Stimulated activated naive CD4-positive, alpha-beta T cell (primary cell): Measurements from ENCODE around the gene PNPLA1.

Experiments used
- DNase-seq, 6 experiments: peaks; one replicate each; lab custom pipeline; 2025; lab: John Stamatoyannopoulos, UW

The PNPLA1 gene

GRCh38 chr6:36246506-36247268, 23.2 kb upstream of the PNPLA1 start:
- no peak for DNase-seq

DNA sequence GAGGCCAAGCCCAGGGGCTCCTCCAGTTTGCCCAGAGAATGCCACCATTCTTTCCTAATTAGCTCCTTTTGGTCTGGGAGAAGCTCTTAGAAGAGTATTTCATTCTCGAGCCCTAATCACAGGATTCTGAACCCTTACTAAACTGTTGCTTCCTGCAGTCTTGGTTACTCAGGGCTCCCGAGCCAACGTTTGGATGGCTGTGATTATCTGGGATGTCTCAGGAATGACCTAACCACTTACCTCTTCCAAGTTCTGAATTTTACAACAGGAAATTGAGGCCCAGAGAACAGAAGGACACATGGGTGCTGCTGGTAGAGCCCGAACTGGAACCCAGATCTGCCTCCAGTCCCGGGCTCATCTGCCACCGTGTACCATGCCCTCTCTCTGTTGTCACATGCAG, 22.2 kb upstream of the PNPLA1 start:
- no peak for DNase-seq

GRCh38 chr6:36248980-36249379, 20.9 kb upstream of the PNPLA1 start:
- DNase-seq: no peak

DNA sequence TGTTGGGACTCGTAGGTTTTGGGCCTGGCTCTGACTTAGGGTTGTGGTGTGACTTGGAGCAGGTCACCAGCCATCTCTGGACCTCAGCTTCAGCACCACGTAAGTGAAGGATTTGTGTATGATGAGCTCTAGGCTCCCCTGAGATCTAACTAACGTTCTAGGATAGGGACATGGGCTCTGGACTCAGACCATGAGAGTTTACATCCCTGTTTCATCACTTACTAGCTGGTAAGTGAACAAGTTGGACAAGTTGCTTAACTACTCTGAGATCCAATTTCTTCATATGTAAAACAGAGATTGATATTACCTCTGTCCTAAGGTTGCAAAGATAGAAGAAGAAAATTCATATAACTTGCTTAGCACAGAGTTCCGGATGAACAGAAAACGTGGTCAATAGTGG, 20.3 kb upstream of the PNPLA1 start:
- no peak for DNase-seq

DNA sequence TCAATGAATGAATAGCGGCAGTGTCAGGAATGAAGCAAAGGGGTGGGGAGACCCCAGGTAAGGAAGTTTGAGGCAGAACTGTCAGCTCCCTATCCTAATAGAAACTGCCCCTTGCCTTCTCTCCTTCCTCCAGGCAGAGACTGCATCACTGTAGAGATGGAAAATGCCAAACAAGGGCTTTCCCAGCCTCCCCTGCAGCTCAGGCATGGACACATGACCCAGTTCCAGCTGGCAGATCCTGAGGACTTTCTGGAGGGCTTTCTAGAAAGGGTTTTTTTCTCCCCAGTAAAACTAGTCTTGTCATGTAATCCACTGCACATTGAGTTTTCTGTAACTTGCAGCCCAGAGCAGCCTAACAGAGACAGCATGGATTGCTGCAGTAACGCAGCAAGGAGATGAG, 17.9 kb upstream of the PNPLA1 start:
- no peak for DNase-seq

- no peak for DNase-seq
These were observed 6.4 kb upstream of the PNPLA1 start for GRCh38 chr6:36263390-36264000.

- DNase-seq: no peak
These were observed 4.1 kb upstream of the PNPLA1 start for GRCh38 chr6:36265744-36266143.

DNA sequence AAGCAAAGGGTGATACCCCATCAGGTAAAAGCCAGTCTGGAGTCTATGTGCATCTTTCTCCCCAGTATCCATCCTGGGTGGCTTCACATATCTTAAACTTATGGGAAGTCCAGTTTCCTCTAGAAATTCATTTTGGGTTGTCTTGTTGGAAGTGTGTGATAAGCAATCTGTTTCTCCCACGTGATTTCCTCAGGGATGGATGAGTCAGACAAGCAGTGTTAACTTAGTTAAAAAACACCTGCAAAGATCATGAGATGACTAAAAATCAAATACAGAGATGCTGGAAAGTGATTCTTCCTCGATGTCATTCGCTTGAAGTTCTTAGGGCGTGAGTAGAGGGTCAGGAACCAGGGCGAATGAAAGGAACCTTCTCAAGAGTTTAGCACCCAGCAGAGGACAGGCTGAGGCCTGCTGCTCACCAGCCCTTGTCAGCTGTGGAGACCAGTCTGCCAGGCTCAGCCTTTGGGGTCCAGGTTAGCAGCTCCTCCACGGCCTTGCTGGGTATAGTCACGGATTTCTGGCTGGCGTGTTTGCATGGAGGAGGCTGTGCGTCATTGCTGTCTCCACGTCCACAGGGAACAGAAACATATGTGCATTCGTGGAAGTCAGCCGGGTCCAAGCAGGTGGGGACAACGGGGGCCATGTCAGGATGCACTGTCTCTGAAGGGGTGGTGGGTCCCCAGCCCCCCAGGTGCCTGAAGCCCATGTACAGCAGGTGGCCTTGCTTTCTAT, 2.8 kb upstream of the PNPLA1 start:
- DNase-seq: no peak

DNA sequence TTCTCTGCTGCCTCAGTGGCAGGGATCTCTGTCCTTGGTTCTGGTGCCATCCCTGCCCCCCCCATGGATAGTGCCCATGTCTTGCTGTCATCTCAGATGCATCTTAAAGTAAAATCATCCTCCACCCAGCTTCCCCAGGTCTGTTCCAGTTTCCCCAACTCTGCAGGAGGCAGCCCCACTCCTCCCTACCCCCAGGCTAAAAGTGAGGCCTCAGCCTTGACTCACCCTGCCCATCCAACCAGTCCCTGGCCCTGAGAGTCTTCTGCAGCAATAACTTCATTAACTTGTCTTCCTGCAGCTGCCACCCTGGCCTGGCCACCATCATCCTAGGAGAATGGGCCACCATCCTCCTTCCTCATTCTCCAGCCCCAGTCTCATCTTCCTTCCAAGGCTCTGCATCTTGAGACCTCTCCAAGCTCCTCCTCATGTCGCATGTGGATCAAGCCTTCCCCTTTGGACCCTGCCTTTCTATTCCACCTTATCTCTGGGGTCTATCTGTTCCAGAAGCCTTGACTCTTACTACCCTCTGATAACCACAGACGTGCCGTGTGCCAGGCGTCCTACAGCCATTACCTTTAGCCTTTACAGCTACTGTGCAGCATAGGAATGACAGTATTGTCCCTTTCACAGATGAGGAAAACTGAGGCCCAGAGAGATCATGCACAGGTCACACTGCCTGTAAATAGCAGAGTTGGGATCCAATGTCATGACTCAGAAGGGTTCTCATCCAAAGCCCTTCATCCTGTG, 2.0 kb upstream of the PNPLA1 start:
- no peak for DNase-seq

- DNase-seq: no peak
These were observed 1.2 kb upstream of the PNPLA1 start for GRCh38 chr6:36268478-36269275.

- DNase-seq: no peak
These were observed 2.4 kb downstream of the PNPLA1 start for GRCh38 chr6:36272234-36272633.

- DNase-seq: no peak
These were observed 3.2 kb downstream of the PNPLA1 start for GRCh38 chr6:36273067-36273466.

DNA sequence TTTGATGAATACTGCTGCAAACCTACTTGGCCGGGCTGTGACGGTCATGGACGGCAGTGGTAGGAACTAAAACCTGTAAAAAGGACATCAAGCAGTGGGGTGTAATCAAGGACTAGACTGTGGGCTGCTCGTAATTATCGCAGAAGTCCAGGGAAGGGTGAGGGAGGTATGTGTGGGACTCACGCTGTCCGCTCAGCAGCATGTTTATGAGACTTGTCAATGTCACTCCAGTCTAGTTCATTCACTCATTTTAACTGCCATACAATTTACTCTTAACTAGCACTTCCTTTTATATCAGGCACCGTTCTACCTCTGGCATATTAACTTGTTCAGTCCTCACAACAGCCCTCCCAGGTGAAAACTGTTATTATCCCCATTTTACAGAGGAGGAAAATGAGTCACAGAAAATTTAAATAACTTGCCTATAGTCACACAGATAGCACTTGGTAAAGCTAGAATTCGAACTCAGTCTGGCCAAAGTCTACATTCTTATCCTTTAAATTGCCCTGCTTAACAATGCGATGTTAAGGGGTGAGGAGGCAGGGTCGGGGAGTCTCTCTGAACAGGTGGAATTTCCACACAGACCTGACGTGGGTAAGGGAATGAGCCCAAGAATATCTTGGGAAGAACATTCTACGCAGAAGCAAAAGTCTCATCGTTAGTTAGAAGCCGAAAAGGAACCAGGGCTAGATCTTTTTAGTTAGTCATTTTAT, 4.1 kb downstream of the PNPLA1 start:
- DNase-seq: no peak

DNA sequence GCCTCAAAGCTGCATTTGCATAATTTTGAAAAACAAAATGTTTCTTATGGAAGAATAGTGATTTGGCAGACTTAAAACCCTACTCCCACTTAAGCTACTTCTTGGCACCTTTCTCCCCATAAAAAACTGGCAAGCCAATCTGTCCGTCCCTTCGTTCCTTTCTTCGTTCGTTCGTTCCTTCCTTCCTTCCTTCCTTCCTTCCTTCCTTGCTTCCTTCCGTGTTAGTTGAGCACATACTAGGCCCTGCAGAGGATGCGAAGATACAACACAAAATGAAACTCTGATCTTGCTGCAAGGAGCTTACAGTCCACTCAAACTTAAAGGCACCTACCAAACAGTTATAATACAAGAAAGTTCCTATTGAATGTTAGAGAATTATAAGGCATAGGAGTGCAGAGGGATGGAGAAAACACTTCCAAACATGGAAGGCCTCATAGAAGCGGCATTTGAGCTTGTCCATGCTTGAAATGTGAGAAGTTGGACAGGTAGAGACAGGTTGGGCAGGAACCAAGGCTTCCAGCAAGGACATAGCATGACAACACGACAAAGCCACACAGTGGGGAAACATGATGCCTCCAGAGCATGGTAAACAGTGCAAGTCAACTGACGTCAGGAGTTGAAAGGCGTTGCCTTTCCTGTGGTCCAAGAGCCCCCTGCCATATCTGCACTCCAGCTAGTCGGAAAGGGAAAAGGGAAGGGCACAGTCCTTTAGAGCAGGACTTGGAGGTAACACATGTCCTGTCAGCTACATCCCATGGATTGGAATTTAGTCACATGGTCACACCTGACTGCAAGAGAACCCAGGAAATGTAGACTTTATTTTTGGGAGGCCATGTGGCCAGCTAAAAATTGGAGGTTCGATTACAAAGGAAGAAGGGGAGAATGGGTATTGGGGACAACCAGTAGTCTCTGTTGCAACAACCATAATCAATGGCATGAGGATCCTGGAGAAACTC, 7.0 kb downstream of the PNPLA1 start:
- no peak for DNase-seq

GRCh38 chr6:36277946-36278470, 8.1 kb downstream of the PNPLA1 start:
- DNase-seq: no peak

DNA sequence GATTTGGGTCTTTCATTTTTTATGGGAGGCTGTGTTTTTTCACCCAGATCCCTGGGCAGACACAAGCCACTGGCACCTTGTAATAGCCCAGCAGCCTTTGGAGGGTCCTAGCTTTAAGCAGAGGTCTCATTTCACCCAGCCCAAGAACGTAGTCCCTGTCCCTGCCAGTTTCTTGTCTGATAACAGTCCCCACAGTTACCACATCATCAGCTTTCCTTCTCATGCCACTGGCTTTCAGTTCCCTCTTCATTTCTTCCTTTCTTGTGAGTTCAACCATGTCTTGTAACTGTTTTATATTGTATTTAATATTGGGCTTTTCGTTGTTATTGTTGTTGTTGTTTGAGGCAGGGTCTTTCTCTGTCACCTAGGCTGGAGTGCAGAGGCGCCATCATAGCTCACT, 10.6 kb downstream of the PNPLA1 start:
- no peak for DNase-seq

DNA sequence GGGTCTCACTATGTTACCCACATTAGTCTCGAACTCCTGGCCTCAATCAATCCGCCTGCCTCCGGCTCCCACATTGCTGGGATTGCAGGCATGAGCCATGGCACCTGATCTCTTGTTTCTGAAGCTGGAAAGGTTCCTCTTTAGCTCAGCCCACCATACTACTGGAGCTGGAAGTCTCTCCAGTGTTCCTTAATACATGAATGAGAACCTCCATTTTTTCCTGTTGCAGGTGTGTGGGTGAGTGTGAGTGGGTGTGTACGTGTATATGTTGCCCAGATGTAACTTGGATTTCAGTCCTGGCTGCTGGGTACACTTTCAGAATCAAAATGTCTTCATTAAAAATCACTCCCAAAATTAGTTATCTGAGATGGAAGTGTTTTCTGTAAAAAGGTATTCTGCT, 11.1 kb downstream of the PNPLA1 start:
- no peak for DNase-seq

DNA sequence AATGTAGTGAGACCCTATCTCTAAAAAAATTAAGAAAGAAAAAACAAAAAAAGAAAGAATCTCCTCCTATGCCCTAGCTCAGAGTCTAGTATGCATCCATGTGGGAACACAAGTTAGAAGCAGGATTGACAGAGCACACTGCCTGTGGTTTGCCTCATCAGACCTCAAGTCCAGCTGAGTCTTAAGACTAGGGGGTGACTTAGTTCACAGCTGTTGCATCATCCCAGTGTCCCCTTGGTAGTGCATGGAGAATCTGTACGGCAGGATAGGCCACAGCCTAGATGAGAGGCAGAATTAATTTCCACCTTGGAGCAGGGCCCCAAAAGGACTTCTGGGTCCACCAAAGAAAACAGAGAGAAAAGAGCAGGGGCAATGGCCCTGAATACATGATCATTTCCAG, 13.7 kb downstream of the PNPLA1 start:
- no peak for DNase-seq

- no peak for DNase-seq
These were observed 14.5 kb downstream of the PNPLA1 start for GRCh38 chr6:36284359-36284758.
